GM12891 (cell line): ENCODE measurements around the gene ARHGEF11.

Experiments used
- DNase-seq: peaks from one replicate; pipeline ENCODE4 v3.0.0; 2011; ENCODE audit warnings: low spot score; ENCODE audit not compliant: insufficient read length
- FAIRE-seq: peaks from 2 replicates; lab custom pipeline; 2011; peaks lifted over from hg19 to GRCh38; lab: Jason Lieb, UNC
- PAX5 ChIP-seq: IDR thresholded peaks from 2 replicates; pipeline ENCODE4 v1.6.1; 2011; ENCODE audit warnings: low read length, moderate library complexity, mild to moderate bottlenecking; ENCODE audit not compliant: insufficient read depth, severe bottlenecking
- POLR2A ChIP-seq: IDR thresholded peaks from 2 replicates; pipeline ENCODE4 v1.6.1; 2011; ENCODE audit warnings: low read depth, low read length, control low read depth
- POLR2AphosphoS5 ChIP-seq: IDR thresholded peaks from 2 replicates; pipeline ENCODE4 v1.6.1; 2011; ENCODE audit warnings: low read depth, low read length, control low read depth
- POU2F2 ChIP-seq: IDR thresholded peaks from 2 replicates; pipeline ENCODE4 v1.6.1; 2011; ENCODE audit warnings: low read depth, mild to moderate bottlenecking, control low read depth, low read length, moderate library complexity
- SPI1 ChIP-seq: IDR thresholded peaks from 2 replicates; pipeline ENCODE4 v1.6.1; 2011; ENCODE audit warnings: low read depth, low read length, control low read depth
- TAF1 ChIP-seq: IDR thresholded peaks from 2 replicates; pipeline ENCODE4 v1.6.1; 2011; ENCODE audit warnings: low read depth, low read length, control low read depth

Gene ARHGEF11

GRCh38 chr1:157004806-157005205, 40.7 kb downstream of the ARHGEF11 start:
- no peak for DNase-seq
- TF ChIP-seq TAF1, result no peak
- no peak for TF ChIP-seq POLR2AphosphoS5
- no peak for TF ChIP-seq SPI1

DNA sequence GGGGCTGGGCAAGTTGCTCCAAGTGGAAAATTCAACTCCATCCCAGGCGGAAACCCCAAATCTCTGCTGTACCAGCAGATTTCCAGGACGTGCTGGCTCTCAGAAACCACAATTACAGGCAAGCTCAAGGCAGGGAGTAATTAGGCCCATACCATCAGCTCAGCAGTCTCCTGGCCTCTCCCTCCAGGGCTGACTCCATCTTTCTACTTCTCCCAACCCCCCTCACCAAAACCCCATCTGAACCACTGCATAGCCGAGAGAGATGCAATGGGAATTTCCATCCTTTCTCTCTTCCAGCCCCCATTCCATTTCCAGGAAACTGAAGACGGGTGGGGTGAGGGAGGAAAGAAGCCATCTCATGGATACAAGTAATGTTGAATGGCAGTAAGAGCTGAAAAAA, 41.2 kb downstream of the ARHGEF11 start:
- TF ChIP-seq POLR2A (no peak), POU2F2 (no peak), POLR2AphosphoS5 (no peak), SPI1 (no peak), PAX5 (no peak)
- FAIRE-seq (no peak), DNase-seq (no peak)

More at GRCh38 chr1:157004806-157005205, 40.7 kb downstream of the ARHGEF11 start:
- FAIRE-seq, result no peak

GRCh38 chr1:157001304-157001703, 44.2 kb downstream of the ARHGEF11 start:
- TF ChIP-seq PAX5 (no peak), SPI1 (no peak), TAF1 (no peak), POLR2A (no peak), POLR2AphosphoS5 (no peak), POU2F2 (no peak)
- DNase-seq (no peak), FAIRE-seq (no peak)

GRCh38 chr1:157000686-157001085, 44.9 kb downstream of the ARHGEF11 start:
- TF ChIP-seq POU2F2 (no peak), POLR2AphosphoS5 (no peak), PAX5 (no peak), SPI1 (no peak), TAF1 (no peak), POLR2A (no peak)
- DNase-seq (no peak), FAIRE-seq (no peak)

DNA sequence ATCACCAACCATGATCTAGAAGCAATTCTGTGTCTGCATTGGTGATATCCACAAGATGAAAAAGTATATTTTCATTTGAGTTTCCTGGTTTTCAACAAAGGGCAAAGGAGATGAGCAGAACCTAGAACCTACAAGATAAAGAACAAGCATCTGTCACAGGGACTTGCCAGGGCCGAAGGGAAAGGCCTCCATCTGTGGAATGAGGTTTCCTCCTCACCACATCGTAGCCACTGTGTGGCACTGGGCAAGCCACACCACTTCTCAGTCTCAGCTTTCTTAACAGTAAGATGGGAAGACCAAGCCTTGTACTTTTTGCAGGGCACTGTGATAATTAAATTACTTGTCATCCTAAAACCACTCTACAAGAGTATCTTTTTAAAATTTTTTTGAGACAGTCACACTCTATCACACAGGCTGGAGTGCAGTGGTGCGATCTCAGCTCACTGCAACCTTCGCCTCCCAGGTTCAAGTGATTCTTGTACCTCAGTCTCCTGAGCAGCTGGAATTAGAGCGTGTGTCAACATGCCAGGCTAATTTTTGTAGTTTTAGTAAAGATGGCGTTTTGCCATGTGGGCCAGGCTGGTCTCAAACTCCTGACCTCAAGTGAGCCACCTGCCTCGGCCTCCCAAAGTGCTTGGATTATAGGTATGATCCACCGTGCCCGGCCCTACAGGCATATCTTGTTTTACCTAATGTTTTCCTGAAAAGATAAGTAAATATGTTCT, 45.8 kb downstream of the ARHGEF11 start:
- no peak for DNase-seq
- FAIRE-seq, result no peak
- TF ChIP-seq POU2F2 (no peak), PAX5 (no peak), POLR2AphosphoS5 (no peak), TAF1 (no peak), SPI1 (no peak), POLR2A (no peak)

GRCh38 chr1:156998840-156999500, 46.6 kb downstream of the ARHGEF11 start:
- TF ChIP-seq POLR2AphosphoS5, result no peak
- TF ChIP-seq SPI1, result no peak
- TF ChIP-seq POLR2A, result no peak
- no peak for TF ChIP-seq POU2F2
- TF ChIP-seq PAX5, result no peak
- DNase-seq (no peak), FAIRE-seq (no peak)

GRCh38 chr1:156998301-156998700, 47.2 kb downstream of the ARHGEF11 start:
- no peak for DNase-seq
- TF ChIP-seq POLR2AphosphoS5 (no peak), SPI1 (no peak), TAF1 (no peak), POU2F2 (no peak), POLR2A (no peak), PAX5 (no peak)
- no peak for FAIRE-seq

DNA sequence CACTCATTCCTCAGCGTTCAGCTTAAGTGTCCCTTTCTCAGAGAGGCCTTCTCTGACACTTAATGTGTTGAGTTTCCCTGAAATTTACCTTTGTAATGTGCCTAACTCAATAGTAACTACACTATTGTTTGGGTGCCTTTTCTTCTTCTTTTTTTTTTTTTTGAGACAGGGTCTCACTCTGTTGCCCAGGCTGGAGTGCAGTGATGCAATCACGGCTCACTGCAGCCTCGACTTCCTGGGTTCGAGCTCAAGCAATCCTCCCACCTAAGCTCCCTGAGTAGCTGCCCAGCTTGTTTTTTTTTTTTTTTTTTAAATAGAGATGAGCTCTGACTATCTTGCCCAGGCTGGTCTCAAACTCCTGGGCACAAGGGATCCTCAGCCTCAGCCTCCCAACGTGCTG, 50.1 kb downstream of the ARHGEF11 start:
- no peak for DNase-seq
- FAIRE-seq, result no peak
- TF ChIP-seq POLR2A (no peak), POLR2AphosphoS5 (no peak), SPI1 (no peak), POU2F2 (no peak), TAF1 (no peak), PAX5 (no peak)

DNA sequence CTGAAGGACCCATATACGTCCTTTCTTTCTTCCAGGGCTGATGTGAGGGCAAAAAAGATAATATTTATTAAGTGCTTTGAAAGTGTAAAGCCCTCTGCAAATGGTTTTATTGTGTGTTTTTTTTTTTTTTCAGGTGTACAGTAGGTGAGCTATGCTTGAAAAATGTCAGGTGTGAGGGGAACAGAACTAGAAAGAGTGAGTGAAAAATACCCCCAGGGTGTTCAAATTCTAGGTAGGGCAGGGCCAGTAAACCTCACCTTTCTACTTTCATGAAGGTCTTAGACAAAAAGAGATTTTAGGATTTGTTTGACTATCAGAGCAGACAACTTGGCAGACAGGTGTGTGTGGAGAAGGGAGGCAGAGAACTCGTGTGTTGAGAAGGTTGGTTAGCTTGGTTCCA, 51.3 kb downstream of the ARHGEF11 start:
- no peak for FAIRE-seq
- no peak for DNase-seq
- TF ChIP-seq POLR2A (no peak), SPI1 (no peak), TAF1 (no peak), PAX5 (no peak), POU2F2 (no peak), POLR2AphosphoS5 (no peak)

- DNase-seq (no peak), FAIRE-seq (no peak)
- TF ChIP-seq TAF1 (no peak), POLR2A (no peak), SPI1 (no peak), POLR2AphosphoS5 (no peak), PAX5 (no peak), POU2F2 (no peak)
Measured at GRCh38 chr1:156993426-156994147, 52.0 kb downstream of the ARHGEF11 start.
